Mesenchymal stem cell (in vitro differentiated cells and primary cell): ENCODE data around the gene MALRD1.

Experiments used
- DNase-seq: peaks from one replicate; pipeline ENCODE4 v3.0.0-alpha.2; 2013
- H2AFZ ChIP-seq: one replicate; pipeline ENCODE4 v1.6.1; 2013; ENCODE audit warnings: low read depth, mild to moderate bottlenecking, control low read depth, inconsistent platforms, low read length, moderate library complexity
- H2AK5ac ChIP-seq: 2 replicates; pipeline ENCODE4 v1.6.1; 2013; ENCODE audit warnings: low read length, moderate library complexity, mild to moderate bottlenecking, inconsistent platforms; ENCODE audit not compliant: severe bottlenecking
- H2BK120ac ChIP-seq: one replicate; pipeline ENCODE4 v1.6.1; 2013; ENCODE audit warnings: low read depth, mild to moderate bottlenecking, inconsistent platforms, low read length, moderate library complexity
- H2BK12ac ChIP-seq, 2 experiments: one replicate each; pipeline ENCODE4 v1.6.1; 2013; ENCODE audit warnings: inconsistent platforms in 2 of 2, low read length in 2 of 2, mild to moderate bottlenecking in 2 of 2, moderate library complexity in 2 of 2, control low read depth in 1 of 2
- H2BK15ac ChIP-seq: one replicate; pipeline ENCODE4 v1.6.1; 2013; ENCODE audit warnings: mild to moderate bottlenecking, low read depth, inconsistent platforms; ENCODE audit not compliant: poor library complexity, severe bottlenecking
- H2BK5ac ChIP-seq: 2 replicates; pipeline ENCODE4 v1.6.1; 2013; ENCODE audit warnings: low read depth, mild to moderate bottlenecking, low read length, control low read depth, inconsistent platforms; ENCODE audit not compliant: poor library complexity, severe bottlenecking
- H3K14ac ChIP-seq, 2 experiments: one replicate each; pipeline ENCODE4 v1.6.1; 2013; ENCODE audit warnings: inconsistent platforms in 2 of 2, low read length in 2 of 2, control low read depth in 1 of 2, mild to moderate bottlenecking in 1 of 2, moderate library complexity in 1 of 2
- H3K18ac ChIP-seq, 2 experiments: one replicate each; pipeline ENCODE4 v1.6.1; 2013; ENCODE audit warnings: inconsistent platforms in 2 of 2, low read length in 2 of 2, control low read depth in 1 of 2, low read depth in 1 of 2, mild to moderate bottlenecking in 1 of 2
- H3K23ac ChIP-seq, 2 experiments: one replicate each; pipeline ENCODE4 v1.6.1; 2013; ENCODE audit warnings: inconsistent platforms in 2 of 2, low read length in 2 of 2, mild to moderate bottlenecking in 2 of 2, moderate library complexity in 2 of 2, control low read depth in 1 of 2
- H3K27ac ChIP-seq: 2 replicates; pipeline ENCODE4 v1.5.1; 2013; ENCODE audit warnings: mild to moderate bottlenecking, moderate library complexity, low read length, control low read depth, inconsistent platforms; ENCODE audit not compliant: poor library complexity, severe bottlenecking
- H3K27me3 ChIP-seq, 2 experiments: 2 replicates each; pipeline versions ENCODE4 v1.6.1 to v1.7.0; 2013; ENCODE audit warnings: low read length in 2 of 2, mild to moderate bottlenecking in 2 of 2, moderate library complexity in 2 of 2, control low read depth in 1 of 2, inconsistent platforms in 1 of 2; ENCODE audit not compliant: control insufficient read depth in 1 of 2, insufficient read depth in 1 of 2
- H3K36me3 ChIP-seq, 2 experiments: 2 replicates each; pipeline versions ENCODE4 v1.6.1 to v1.7.0; 2013; ENCODE audit warnings: low read length in 2 of 2, control low read depth in 1 of 2, inconsistent platforms in 1 of 2, low read depth in 1 of 2, mild to moderate bottlenecking in 1 of 2; ENCODE audit not compliant: insufficient read depth in 2 of 2, control insufficient read depth in 1 of 2
- H3K4ac ChIP-seq, 2 experiments: one replicate each; pipeline ENCODE4 v1.6.1; 2013; ENCODE audit warnings: inconsistent platforms in 2 of 2, low read length in 2 of 2, mild to moderate bottlenecking in 2 of 2, moderate library complexity in 2 of 2, control low read depth in 1 of 2, low read depth in 1 of 2
- H3K4me1 ChIP-seq: 2 replicates; pipeline ENCODE4 v1.6.1; 2013; ENCODE audit warnings: low read depth, low read length, control low read depth; ENCODE audit not compliant: control insufficient read depth, insufficient read depth
- H3K4me2 ChIP-seq: 2 replicates; pipeline ENCODE4 v1.6.1; 2013; ENCODE audit warnings: low read length, mild to moderate bottlenecking, inconsistent platforms; ENCODE audit not compliant: poor library complexity, severe bottlenecking
- H3K4me3 ChIP-seq, 2 experiments: 2 replicates each; pipeline versions ENCODE4 v1.5.1 to v1.7.0; 2013; ENCODE audit warnings: low read length in 2 of 2, mild to moderate bottlenecking in 2 of 2, control low read depth in 1 of 2, low read depth in 1 of 2; ENCODE audit not compliant: insufficient read depth in 1 of 2
- H3K79me1 ChIP-seq: replicated peaks from 2 replicates; pipeline ENCODE4 v1.6.1; 2013; ENCODE audit warnings: mild to moderate bottlenecking, control low read depth, low read length, inconsistent platforms; ENCODE audit not compliant: poor library complexity, severe bottlenecking
- H3K9ac ChIP-seq: 2 replicates; pipeline ENCODE4 v1.7.0; 2013; ENCODE audit warnings: mild to moderate bottlenecking, low read length, moderate library complexity
- H3K9me3 ChIP-seq: 2 replicates; pipeline ENCODE4 v1.7.0; 2013; ENCODE audit warnings: mild to moderate bottlenecking, low read length; ENCODE audit not compliant: control insufficient read depth
- H4K8ac ChIP-seq: one replicate; pipeline ENCODE4 v1.6.1; 2013; ENCODE audit warnings: inconsistent platforms, mild to moderate bottlenecking, low read length, moderate library complexity
- H4K91ac ChIP-seq: one replicate; pipeline ENCODE4 v1.6.1; 2013; ENCODE audit warnings: mild to moderate bottlenecking, low read length, inconsistent platforms
- WGBS: methylation state at CpG from one replicate; pipeline ENCODE4 v1.1.7; 2013; ENCODE audit warnings: mixed read lengths; 5-methylcytosine and 5-hydroxymethylcytosine counted together

The MALRD1 gene

DNA sequence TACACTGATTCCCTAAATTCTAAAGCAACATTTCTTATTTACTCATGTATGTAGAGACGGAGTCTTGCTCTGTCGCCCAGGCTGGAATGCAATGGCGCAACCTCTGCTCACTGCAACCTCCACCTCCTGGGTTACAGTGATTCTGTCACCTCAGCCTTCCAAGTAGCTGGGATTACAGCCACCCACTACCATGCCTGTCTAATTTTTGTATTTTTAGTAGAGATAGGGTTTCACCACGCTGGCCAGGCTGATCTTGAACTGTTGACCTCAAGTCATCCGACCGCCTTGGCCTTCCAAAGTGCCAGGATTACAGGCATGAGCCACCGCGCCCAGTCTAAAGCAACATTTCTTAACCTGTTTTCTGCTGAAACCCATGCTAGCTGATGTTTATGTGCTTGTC, 540.0 kb downstream of the MALRD1 start:
- Histone ChIP-seq H3K27me3 (no peaks in the 10 kb centered on the region), H2BK15ac (no peak overlapping the region), H3K4ac (no peak overlapping the region), H2AK5ac (no peak overlapping the region), H3K23ac (no peak overlapping the region), H3K79me1 (no peaks in the 10 kb centered on the region), H3K4me2 (no peak overlapping the region), H4K91ac (no peak overlapping the region), H3K14ac (no peak overlapping the region), H3K4me3 (no peak overlapping the region), H3K4me1 (peaks cover 3% of the 10 kb centered on the region), H2BK12ac (no peak overlapping the region), H3K36me3 (no peaks in the 10 kb centered on the region), H3K27ac (no peak overlapping the region), H3K9me3 (no peaks in the 10 kb centered on the region), H2BK5ac (no peak overlapping the region), H4K8ac (no peak overlapping the region), H2BK120ac (no peak overlapping the region), H3K9ac (no peak overlapping the region), H2AFZ (no peak overlapping the region), H3K18ac (no peak overlapping the region)
- no peak for DNase-seq
- 87% methylated on average over 7 of the region's 8 CpGs for WGBS

GRCh38 chr10:19592276-19592675, 543.7 kb downstream of the MALRD1 start:
- H2BK5ac ChIP-seq, result no peak overlapping the region
- no peak overlapping the region for H2AK5ac ChIP-seq
- peak; percentile 7 for DNase-seq
- no peak overlapping the region for H4K91ac ChIP-seq
- H3K4me3 ChIP-seq, result no peak overlapping the region
- no peak overlapping the region for H2BK15ac ChIP-seq
- H3K4ac ChIP-seq, result no peak overlapping the region
- no peaks in the 10 kb centered on the region for H3K36me3 ChIP-seq
- H2AFZ ChIP-seq, result no peak overlapping the region
- no peaks in the 10 kb centered on the region for H3K9me3 ChIP-seq
- H3K23ac ChIP-seq, result no peak overlapping the region
- no peak overlapping the region for H3K14ac ChIP-seq
- H3K27ac ChIP-seq, result no peak overlapping the region
- H2BK12ac ChIP-seq, result no peak overlapping the region
- no peaks in the 10 kb centered on the region for H3K79me1 ChIP-seq
- no peak overlapping the region for H2BK120ac ChIP-seq
- 90% methylated on average over 5 of the region's 5 CpGs for WGBS
- no peak overlapping the region for H3K9ac ChIP-seq
- no peaks in the 10 kb centered on the region for H3K27me3 ChIP-seq
- H3K4me2 ChIP-seq, result no peak overlapping the region
- no peak overlapping the region for H4K8ac ChIP-seq
- peaks cover 3% of the 10 kb centered on the region for H3K4me1 ChIP-seq
- H3K18ac ChIP-seq, result no peak overlapping the region

GRCh38 chr10:19595212-19595845, 546.7 kb downstream of the MALRD1 start:
- DNase-seq, result no peak
- WGBS, result 93% methylated on average over 8 of the region's 9 CpGs
- Histone ChIP-seq H3K4ac (no peak overlapping the region), H2AFZ (no peak overlapping the region), H2BK15ac (no peak overlapping the region), H3K9ac (no peak overlapping the region), H3K79me1 (no peaks in the 10 kb centered on the region), H3K18ac (no peak overlapping the region), H4K91ac (no peak overlapping the region), H2BK120ac (no peak overlapping the region), H3K23ac (no peak overlapping the region), H4K8ac (no peak overlapping the region), H3K27ac (no peak overlapping the region), H3K36me3 (no peaks in the 10 kb centered on the region), H3K4me2 (no peak overlapping the region), H2BK5ac (no peak overlapping the region), H3K4me3 (no peak overlapping the region), H2AK5ac (no peak overlapping the region), H3K4me1 (peaks cover 3% of the 10 kb centered on the region), H3K27me3 (no peaks in the 10 kb centered on the region), H3K9me3 (no peaks in the 10 kb centered on the region), H3K14ac (no peak overlapping the region), H2BK12ac (no peak overlapping the region)

GRCh38 chr10:19605806-19606205, 557.2 kb downstream of the MALRD1 start:
- Histone ChIP-seq H2BK5ac (no peak overlapping the region), H2AFZ (no peak overlapping the region), H4K91ac (no peak overlapping the region), H2AK5ac (no peak overlapping the region), H3K23ac (no peak overlapping the region), H3K4ac (no peak overlapping the region), H3K18ac (no peak overlapping the region), H2BK15ac (no peak overlapping the region), H3K4me2 (no peak overlapping the region), H3K27me3 (no peaks in the 10 kb centered on the region), H3K4me1 (no peaks in the 10 kb centered on the region), H3K14ac (no peak overlapping the region), H4K8ac (no peak overlapping the region), H3K27ac (no peak overlapping the region), H2BK12ac (no peak overlapping the region), H3K79me1 (no peaks in the 10 kb centered on the region), H3K9ac (no peak overlapping the region), H3K36me3 (no peaks in the 10 kb centered on the region), H3K4me3 (no peak overlapping the region), H3K9me3 (no peaks in the 10 kb centered on the region), H2BK120ac (no peak overlapping the region)
- no CpG with 5 or more reads among the region's 2 CpGs for WGBS
- DNase-seq, result no peak
